Panc1 (cell line): ENCODE data around the gene GJC2.

Experiments used
- CTCF ChIP-seq: fragments of 450-650 bp; IDR thresholded peaks from 2 replicates; pipeline ENCODE4 v1.5.1; 2017; ENCODE audit warnings: mild to moderate bottlenecking
- POLR2AphosphoS5 ChIP-seq: IDR thresholded peaks from 2 replicates; pipeline ENCODE4 v1.6.1; 2012; ENCODE audit warnings: mild to moderate bottlenecking, low read depth, low read length, moderate library complexity
- REST ChIP-seq, 2 experiments: IDR thresholded peaks; 2 replicates each; pipeline ENCODE4 v1.6.1; 2011 to 2012; ENCODE audit warnings: low read depth in 2 of 2, control low read depth in 1 of 2, low read length in 1 of 2, mild to moderate bottlenecking in 1 of 2, moderate library complexity in 1 of 2; ENCODE audit not compliant: insufficient read depth in 1 of 2

DNA sequence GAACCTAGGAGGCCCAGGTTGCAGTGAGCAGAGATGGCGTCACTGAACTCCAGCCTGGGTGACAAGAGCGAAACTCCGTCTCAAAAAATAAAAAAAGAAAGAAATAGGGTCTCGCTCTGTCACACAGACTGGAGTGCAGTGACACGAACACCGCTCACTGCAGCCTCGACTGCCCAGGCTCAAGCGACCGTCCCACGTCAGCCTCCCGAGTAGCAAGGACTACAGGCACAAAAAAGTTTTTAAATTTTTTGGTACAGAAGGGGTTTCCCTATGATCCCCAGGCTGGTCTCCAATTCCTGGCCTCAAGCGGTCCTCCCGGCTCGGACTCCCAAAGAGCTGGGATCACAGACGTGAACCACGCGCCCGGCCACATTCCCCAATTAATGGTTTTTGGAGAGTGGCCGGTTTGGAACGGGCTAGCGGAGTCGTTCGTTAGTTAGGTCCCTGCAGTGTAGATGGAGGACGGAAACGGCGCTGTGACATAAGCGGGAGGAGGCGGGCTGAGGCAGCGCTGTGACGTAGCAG, 10.3 kb upstream of the GJC2 start:
- TF ChIP-seq CTCF: no peak
- TF ChIP-seq POLR2AphosphoS5: no peak; the same call in 1 of the 2 replicates
- TF ChIP-seq REST (IDR thresholded peaks at IDR 0.05; ENCODE audit: insufficient read depth in 1 of 2, low read depth in 2 of 2, low read length in 1 of 2): no peak
